ENCODE results near the gene SLC2A2. TPM values are rescaled to one million over a fixed set of nuclear protein-coding genes. Genes with fewer than 3 reads are reported as not detected.

Gene SLC2A2
- total and polyA plus RNA-seq, 8 donors: 2.9 TPM; not detected in 7

GRCh38 chr3:170999737-171000242 is 26.7 kb downstream of the SLC2A2 start:
- intact Hi-C loops (cut with DNase I; ENCODE audit: low total_unique reads): no loop called here
- DNase-seq: peak in 1 of 2 donors; percentile 45
- no peaks in the 10 kb centered on the region for H3K36me3 ChIP-seq
- TF ChIP-seq POLR2AphosphoS5 (IDR thresholded peaks at IDR 0.05): peak in 1 of 3 donors; percentile 28
- no peak for TF ChIP-seq CTCF (IDR thresholded peaks at IDR 0.05)
- H3K27ac ChIP-seq: peak overlapping the region in 2 of 5 donors; percentile 9 to 14
- 26 to 43% (median 33%) methylated on average over 2 of the region's 2 CpGs for WGBS, 5 donors
- H3K9me3 ChIP-seq: no peaks in the 10 kb centered on the region
- H3K4me1 ChIP-seq: peaks cover 0 to 51% (median 22%) of the 10 kb centered on the region in 4 donors
- H3K27me3 ChIP-seq: no peaks in the 10 kb centered on the region
- H3K4me3 ChIP-seq: no peak overlapping the region

- Histone ChIP-seq H3K27me3 (no peaks in the 10 kb centered on the region), H3K4me3 (no peak overlapping the region), H3K4me1 (peaks cover 0 to 51% (median 22%) of the 10 kb centered on the region in 4 donors), H3K36me3 (no peaks in the 10 kb centered on the region), H3K9me3 (no peaks in the 10 kb centered on the region), H3K27ac (peak overlapping the region in 2 of 5 donors; percentile 0 to 3)
- intact Hi-C loops (cut with DNase I; ENCODE audit: low total_unique reads): no loop called here
- no peak for DNase-seq
- 49 to 90% (median 69%) methylated on average over 5 of the region's 5 CpGs for WGBS, 5 donors
- no peak for TF ChIP-seq POLR2A (IDR thresholded peaks at IDR 0.05)
- no peak for TF ChIP-seq POLR2AphosphoS5 (IDR thresholded peaks at IDR 0.05)
- no peak for TF ChIP-seq EP300 (IDR thresholded peaks at IDR 0.05)
- no peak for TF ChIP-seq CTCF (IDR thresholded peaks at IDR 0.05)
These were observed 28.3 kb downstream of the SLC2A2 start for GRCh38 chr3:170997961-170998913.

- H3K27ac ChIP-seq: no peak overlapping the region
- TF ChIP-seq EP300 (IDR thresholded peaks at IDR 0.05) (no peak), POLR2AphosphoS5 (IDR thresholded peaks at IDR 0.05) (no peak), POLR2A (IDR thresholded peaks at IDR 0.05) (no peak), CTCF (IDR thresholded peaks at IDR 0.05) (no peak)
- intact Hi-C loops (cut with DNase I; ENCODE audit: low total_unique reads): no loop called here
- WGBS, 5 donors: 54 to 83% (median 74%) methylated on average over 2 of the region's 2 CpGs
- H3K4me1 ChIP-seq: peaks cover 0 to 11% (median 3%) of the 10 kb centered on the region in 4 donors
- H3K27me3 ChIP-seq: no peaks in the 10 kb centered on the region
- DNase-seq: no peak
- no peaks in the 10 kb centered on the region for H3K9me3 ChIP-seq
- H3K36me3 ChIP-seq: no peaks in the 10 kb centered on the region
- no peak overlapping the region for H3K4me3 ChIP-seq
These were observed 33.7 kb downstream of the SLC2A2 start for GRCh38 chr3:170992854-170993253.

GRCh38 chr3:170991664-170992063 is 34.9 kb downstream of the SLC2A2 start:
- H3K27ac ChIP-seq: no peak overlapping the region
- H3K4me3 ChIP-seq: no peak overlapping the region
- WGBS, 5 donors: 81 to 97% (median 88%) methylated on average over 2 of the region's 2 CpGs
- no peaks in the 10 kb centered on the region for H3K27me3 ChIP-seq
- DNase-seq: no peak
- intact Hi-C loops (cut with DNase I; ENCODE audit: low total_unique reads): no loop called here
- no peaks in the 10 kb centered on the region for H3K9me3 ChIP-seq
- TF ChIP-seq POLR2A (IDR thresholded peaks at IDR 0.05): no peak
- TF ChIP-seq POLR2AphosphoS5 (IDR thresholded peaks at IDR 0.05): no peak
- no peaks in the 10 kb centered on the region for H3K36me3 ChIP-seq
- H3K4me1 ChIP-seq: no peaks in the 10 kb centered on the region

Data from stomach (tissue), 9 donors.